CD4-positive, alpha-beta memory T cell (primary cell): ENCODE measurements around the gene FUT8. TPM values are rescaled to one million over a fixed set of nuclear protein-coding genes. Genes with fewer than 3 reads are reported as not detected.

Experiments
- CTCF ChIA-PET: fragments of 350-600 bp; sonication (Branson Sonifier 250); formaldehyde crosslinking; loops from one replicate; lab custom pipeline; 2021; ENCODE audit warnings: inconsistent platforms; ENCODE audit not compliant: partially characterized antibody; lab: Charles Lee
- POLR2A ChIA-PET: fragments of 350-600 bp; sonication (Branson Sonifier 250); formaldehyde crosslinking; loops from one replicate; lab custom pipeline; 2021; ENCODE audit not compliant: partially characterized antibody; lab: Charles Lee
- DNase-seq, 5 donors: peaks; one replicate each; pipeline versions ENCODE4 v3.0.0 to v3.0.0-alpha.2; 2020 to 2022; ENCODE audit warnings: mixed read lengths in 1 of 5
- H3K27ac ChIP-seq: one replicate; pipeline ENCODE4 v1.7.0; 2013; ENCODE audit warnings: low read depth, low read length
- H3K27me3 ChIP-seq: 2 replicates; pipeline ENCODE4 v1.7.0; 2013; ENCODE audit warnings: mild to moderate bottlenecking, low read length, moderate library complexity; ENCODE audit not compliant: insufficient read depth
- H3K36me3 ChIP-seq: 2 replicates; pipeline ENCODE4 v1.7.0; 2013; ENCODE audit warnings: mild to moderate bottlenecking, low read length, moderate library complexity; ENCODE audit not compliant: insufficient read depth
- H3K4me1 ChIP-seq: 2 replicates; pipeline ENCODE4 v1.7.0; 2013; ENCODE audit warnings: mild to moderate bottlenecking, low read length, moderate library complexity; ENCODE audit not compliant: insufficient read depth
- H3K4me3 ChIP-seq, 2 donors: one replicate each; pipeline ENCODE4 v1.7.0; 2013; ENCODE audit warnings: low read length in 2 of 2, mild to moderate bottlenecking in 1 of 2
- H3K9me3 ChIP-seq, 2 donors: one replicate each; pipeline ENCODE4 v1.7.0; 2013; ENCODE audit warnings: low read length in 2 of 2, control low read depth in 1 of 2; ENCODE audit not compliant: control insufficient read depth in 1 of 2
- H3K27ac Mint-ChIP-seq, 7 donors: one replicate each; pipeline ENCODE4 v1.8.0; 2020 to 2021; ENCODE audit warnings: mixed read lengths in 7 of 7, mild to moderate bottlenecking in 6 of 7, inconsistent platforms in 3 of 7, moderate library complexity in 3 of 7
- H3K27me3 Mint-ChIP-seq, 2 donors: one replicate each; pipeline ENCODE4 v1.8.0; 2020 to 2021; ENCODE audit warnings: mixed read lengths in 2 of 2
- H3K36me3 Mint-ChIP-seq, 2 donors: one replicate each; pipeline ENCODE4 v1.8.0; 2020 to 2021; ENCODE audit warnings: mixed read lengths in 2 of 2, inconsistent platforms in 1 of 2, mild to moderate bottlenecking in 1 of 2
- H3K4me1 Mint-ChIP-seq, 4 donors: one replicate each; pipeline ENCODE4 v1.8.0; 2020 to 2021; ENCODE audit warnings: mixed read lengths in 4 of 4, mild to moderate bottlenecking in 1 of 4
- H3K4me3 Mint-ChIP-seq, 8 donors: one replicate each; pipeline ENCODE4 v1.8.0; 2020 to 2021; ENCODE audit warnings: mixed read lengths in 8 of 8, mild to moderate bottlenecking in 7 of 8, moderate library complexity in 6 of 8, inconsistent platforms in 3 of 8
- H3K9me3 Mint-ChIP-seq, 8 donors: one replicate each; pipeline ENCODE4 v1.8.0; 2020 to 2021; ENCODE audit warnings: mixed read lengths in 8 of 8, mild to moderate bottlenecking in 5 of 8, inconsistent platforms in 3 of 8, moderate library complexity in 1 of 8
- intact Hi-C: fragments of 100-400 bp; cut with micrococcal nuclease; formaldehyde crosslinking; loops from one replicate; pipeline ENCODE4 v1.15.1; 2023
- polyA plus RNA-seq, 2 donors: library from polyadenylated mRNA; unstranded; fragments of 300-500 nt; fragmentation: Illumina TruSeq; gene quantifications; one replicate each; pipeline ENCODE4 v1.2.3, GENCODE V29; 2021
- total RNA-seq, 2 experiments: library from RNA; stranded (reverse); gene quantifications; one replicate each; pipeline ENCODE4 v1.2.3, GENCODE V29; 2021

The FUT8 gene
- total and polyA plus RNA-seq, 4 experiments from 2014 or later, result 10.6 to 51.0 (median 32.2) TPM

- POLR2A ChIA-PET, result interaction anchor here (0.7 kb wide), 1 partner anchor 277 kb away, joined by 3 read pairs; no protein-coding TSS in a partner anchor
- DNase-seq, result no peak
- H3K27ac Mint-ChIP-seq, result no peak overlapping the region
Observed at GRCh38 chr14:65403231-65403630, 9.3 kb upstream of the FUT8 start.

GRCh38 chr14:65408113-65408512 is 4.4 kb upstream of the FUT8 start:
- CTCF ChIA-PET, result interaction anchor here (10.6 kb wide), 1 partner anchor 185 kb away, joined by 131 read pairs; no protein-coding TSS in a partner anchor
- Mint-ChIP-seq H3K4me1 (peaks cover 11 to 21% (median 13%) of the 10 kb centered on the region in 4 donors), H3K4me3 (no peak overlapping the region), H3K27me3 (no peaks in the 10 kb centered on the region), H3K27ac (no peak overlapping the region), H3K9me3 (no peaks in the 10 kb centered on the region), H3K36me3 (peaks cover 0 to 7% of the 10 kb centered on the region in 2 donors)
- no peak overlapping the region for H3K4me3 ChIP-seq
- POLR2A ChIA-PET, result no interaction called here
- intact Hi-C loops, result no loop called here
- H3K9me3 ChIP-seq, result no peaks in the 10 kb centered on the region
- H3K27me3 ChIP-seq, result no peaks in the 10 kb centered on the region
- H3K4me1 ChIP-seq, result peaks cover 11% of the 10 kb centered on the region
- H3K27ac ChIP-seq, result no peak overlapping the region
- H3K36me3 ChIP-seq, result no peaks in the 10 kb centered on the region
- no peak for DNase-seq

More at GRCh38 chr14:65403231-65403630, 9.3 kb upstream of the FUT8 start:
- no peaks in the 10 kb centered on the region for H3K27me3 Mint-ChIP-seq
- H3K27ac ChIP-seq, result no peak overlapping the region
- H3K4me1 ChIP-seq, result no peaks in the 10 kb centered on the region
- H3K4me1 Mint-ChIP-seq, result peaks cover 0 to 1% (median 0%) of the 10 kb centered on the region in 4 donors
- H3K36me3 Mint-ChIP-seq, result no peaks in the 10 kb centered on the region
- intact Hi-C loops, result no loop called here
- no peaks in the 10 kb centered on the region for H3K9me3 ChIP-seq
- H3K27me3 ChIP-seq, result no peaks in the 10 kb centered on the region
- H3K36me3 ChIP-seq, result no peaks in the 10 kb centered on the region
- H3K9me3 Mint-ChIP-seq, result no peaks in the 10 kb centered on the region
- H3K4me3 ChIP-seq, result no peak overlapping the region
- no peak overlapping the region for H3K4me3 Mint-ChIP-seq
- CTCF ChIA-PET, result no interaction called here

- intact Hi-C loops, result loop anchor here (5.0 to 10.0 kb wide), 4 partner anchors 194 to 1868 kb away; partner anchors contain the start of genes GPHN and PPP2R5E
Observed at GRCh38 chr14:65410640-65411039, 1.9 kb upstream of the FUT8 start.

GRCh38 chr14:65411656-65412031 is 886 bp upstream of the FUT8 start:
- ChIA-PET CTCF (interaction anchor here (0.6 to 10.6 kb wide), 32 partner anchors 10 to 1948 kb away, joined by 3 to 150 read pairs (median 4); partner anchors contain the start of genes ATP6V1D and EIF2S1), POLR2A (interaction anchor here (0.6 to 5.7 kb wide), 37 partner anchors 10 to 1948 kb away, joined by 3 to 76 read pairs (median 5); partner anchors contain the start of genes ATP6V1D, FNTB, ZBTB1 and ZBTB25)
- Histone ChIP-seq H3K4me3 (peak overlapping the region; percentile 93 to 97), H3K36me3 (no peaks in the 10 kb centered on the region), H3K9me3 (no peaks in the 10 kb centered on the region), H3K27ac (peak overlapping the region; percentile 79), H3K4me1 (peaks cover 31% of the 10 kb centered on the region), H3K27me3 (no peaks in the 10 kb centered on the region)
- intact Hi-C loops, result loop anchor here (1.0 to 10.0 kb wide), 9 partner anchors 123 to 1869 kb away; partner anchors contain the start of genes CHURC1, FNTB, GPHN and MAX
- DNase-seq, result peak; percentile 70 to 78 (median 76)
- Mint-ChIP-seq H3K4me3 (peak overlapping the region; percentile 97 to 100 (median 99)), H3K27ac (peak overlapping the region; percentile 80 to 99 (median 98)), H3K9me3 (no peaks in the 10 kb centered on the region), H3K4me1 (peaks cover 25 to 42% (median 34%) of the 10 kb centered on the region in 4 donors), H3K27me3 (no peaks in the 10 kb centered on the region), H3K36me3 (peaks cover 0 to 10% of the 10 kb centered on the region in 2 donors)

More at GRCh38 chr14:65410640-65411039, 1.9 kb upstream of the FUT8 start:
- Mint-ChIP-seq H3K27me3 (no peaks in the 10 kb centered on the region), H3K4me3 (peak overlapping the region; percentile 97 to 100 (median 99)), H3K27ac (peak overlapping the region in 6 of 7 donors; percentile 80 to 99 (median 98)), H3K4me1 (peaks cover 22 to 42% (median 32%) of the 10 kb centered on the region in 4 donors), H3K9me3 (no peaks in the 10 kb centered on the region), H3K36me3 (peaks cover 0 to 10% of the 10 kb centered on the region in 2 donors)
- DNase-seq, result no peak
- Histone ChIP-seq H3K36me3 (no peaks in the 10 kb centered on the region), H3K9me3 (no peaks in the 10 kb centered on the region), H3K27me3 (no peaks in the 10 kb centered on the region), H3K27ac (peak overlapping the region; percentile 79), H3K4me1 (peaks cover 28% of the 10 kb centered on the region), H3K4me3 (no peak overlapping the region)
- ChIA-PET POLR2A (interaction anchor here (0.6 to 5.7 kb wide), 12 partner anchors 11 to 450 kb away, joined by 3 to 76 read pairs (median 18); no protein-coding TSS in a partner anchor), CTCF (interaction anchor here (1.2 to 10.6 kb wide), 12 partner anchors 120 to 659 kb away, joined by 3 to 150 read pairs (median 19); no protein-coding TSS in a partner anchor)

- H3K4me3 ChIP-seq, result peak overlapping the region; percentile 57 to 97
- Mint-ChIP-seq H3K4me1 (peaks cover 28 to 47% (median 35%) of the 10 kb centered on the region in 4 donors), H3K27me3 (no peaks in the 10 kb centered on the region), H3K36me3 (peaks cover 0 to 10% of the 10 kb centered on the region in 2 donors), H3K9me3 (no peaks in the 10 kb centered on the region), H3K4me3 (peak overlapping the region; percentile 97 to 100 (median 99)), H3K27ac (peak overlapping the region; percentile 80 to 99 (median 95))
- CTCF ChIA-PET, result interaction anchor here (0.7 to 10.6 kb wide), 18 partner anchors 121 to 656 kb away, joined by 3 to 150 read pairs (median 8); no protein-coding TSS in a partner anchor
- POLR2A ChIA-PET, result interaction anchor here (0.6 to 5.7 kb wide), 25 partner anchors 19 to 658 kb away, joined by 3 to 76 read pairs (median 7); partner anchors contain the start of genes CHURC1 and MAX
- intact Hi-C loops, result loop anchor here (1.0 to 10.0 kb wide), 9 partner anchors 125 to 1871 kb away; partner anchors contain the start of genes CHURC1, FNTB, GPHN and MAX
- DNase-seq, result peak in 4 of 5 donors; percentile 8 to 68 (median 16)
- H3K27ac ChIP-seq, result peak overlapping the region; percentile 79
- H3K27me3 ChIP-seq, result no peaks in the 10 kb centered on the region
- H3K4me1 ChIP-seq, result peaks cover 35% of the 10 kb centered on the region
- H3K9me3 ChIP-seq, result no peaks in the 10 kb centered on the region
- no peaks in the 10 kb centered on the region for H3K36me3 ChIP-seq
Observed at GRCh38 chr14:65412856-65413738, 567 bp downstream of the FUT8 start.

GRCh38 chr14:65413739-65414045 is 1.2 kb downstream of the FUT8 start:
- peaks cover 31 to 50% (median 39%) of the 10 kb centered on the region in 4 donors for H3K4me1 Mint-ChIP-seq
- no peaks in the 10 kb centered on the region for H3K27me3 Mint-ChIP-seq
- peak overlapping the region; percentile 57 to 97 for H3K4me3 ChIP-seq
- no peaks in the 10 kb centered on the region for H3K9me3 ChIP-seq
- intact Hi-C loops, result loop anchor here (2.0 to 10.0 kb wide), 5 partner anchors 191 to 1871 kb away; partner anchors contain the start of genes CHURC1, GPHN and PPP2R5E
- CTCF ChIA-PET, result interaction anchor here (0.7 to 10.6 kb wide), 15 partner anchors 58 to 656 kb away, joined by 3 to 150 read pairs (median 3); no protein-coding TSS in a partner anchor
- H3K4me3 Mint-ChIP-seq, result peak overlapping the region; percentile 90 to 99 (median 98)
- no peaks in the 10 kb centered on the region for H3K36me3 ChIP-seq
- POLR2A ChIA-PET, result interaction anchor here (0.5 to 5.7 kb wide), 20 partner anchors 27 to 658 kb away, joined by 3 to 76 read pairs (median 7); partner anchors contain the start of gene CHURC1
- H3K27ac ChIP-seq, result peak overlapping the region; percentile 79
- peaks cover 35% of the 10 kb centered on the region for H3K4me1 ChIP-seq
- peaks cover 0 to 10% of the 10 kb centered on the region in 2 donors for H3K36me3 Mint-ChIP-seq
- peak overlapping the region; percentile 80 to 95 (median 89) for H3K27ac Mint-ChIP-seq
- DNase-seq, result peak in 3 of 5 donors; percentile 12 to 28 (median 18)
- no peaks in the 10 kb centered on the region for H3K27me3 ChIP-seq
- no peaks in the 10 kb centered on the region for H3K9me3 Mint-ChIP-seq
